Measurements from ENCODE around the gene OR4E2. TPM values are rescaled to one million over a fixed set of nuclear protein-coding genes. Genes with fewer than 3 reads are reported as not detected.

Gene OR4E2
- polyA plus RNA-seq, 1 of the 3 experiments (the other 2 are of a cell fraction): not detected

- 3% methylated on average over 2 of the region's 2 CpGs for WGBS (ENCODE audit: low lambda C conversion rate)
- no peaks in the 10 kb centered on the region for H3K79me2 ChIP-seq (ENCODE audit: insufficient read depth)
- TF ChIP-seq TEAD4 (IDR thresholded peaks at IDR 0.05; ENCODE audit: borderline replicate concordance, insufficient read depth): no peak
- no peak for TF ChIP-seq FOSL2 (IDR thresholded peaks at IDR 0.05; ENCODE audit: borderline replicate concordance, low read depth)
- TF ChIP-seq MXI1 (IDR thresholded peaks at IDR 0.05; ENCODE audit: low read depth, low read length): no peak
- no peak for TF ChIP-seq RCOR1 (IDR thresholded peaks at IDR 0.05; ENCODE audit: low read length)
- TF ChIP-seq USF2 (IDR thresholded peaks at IDR 0.05; ENCODE audit: borderline replicate concordance, low read depth, low read length): no peak
- no peak for TF ChIP-seq ELF1 (IDR thresholded peaks at IDR 0.05)
- TF ChIP-seq ZBTB33 (IDR thresholded peaks at IDR 0.05; ENCODE audit: borderline replicate concordance, low read depth): no peak
- no peak for TF ChIP-seq SIN3A (IDR thresholded peaks at IDR 0.05; ENCODE audit: borderline replicate concordance, low read depth, low read length)
- TF ChIP-seq IRF3 (IDR thresholded peaks at IDR 0.05; ENCODE audit: low read depth, low read length): no peak
- TF ChIP-seq YY1 (IDR thresholded peaks at IDR 0.05; ENCODE audit: low read depth): no peak
- no peak for TF ChIP-seq JUND (IDR thresholded peaks at IDR 0.05)
- TF ChIP-seq NFIC (IDR thresholded peaks at IDR 0.05; ENCODE audit: borderline replicate concordance): no peak
- TF ChIP-seq CHD2 (IDR thresholded peaks at IDR 0.05; ENCODE audit: low read length, partially characterized antibody): no peak
- TF ChIP-seq EP300 (IDR thresholded peaks at IDR 0.05; ENCODE audit: borderline replicate concordance in 1 of 2, low read depth in 1 of 2, low read length in 1 of 2): no peak
- no peak for TF ChIP-seq FOXJ3 (CRISPR knock-in tag; IDR thresholded peaks at IDR 0.05)
- no peak for TF ChIP-seq USF1 (IDR thresholded peaks at IDR 0.05; ENCODE audit: borderline replicate concordance, low read depth)
- no peak for TF ChIP-seq EZH2phosphoT487 (IDR thresholded peaks at IDR 0.05; ENCODE audit: borderline replicate concordance, low read depth)
- no peak for TF ChIP-seq NRF1 (IDR thresholded peaks at IDR 0.05; ENCODE audit: low read depth, low read length)
- no peak for TF ChIP-seq GABPA (IDR thresholded peaks at IDR 0.05; ENCODE audit: low read depth)
- no peak for TF ChIP-seq CTCF (IDR thresholded peaks at IDR 0.05)
- H3K4me2 ChIP-seq: no peak overlapping the region
- CTCF ChIA-PET: no interaction called here
- POLR2A ChIA-PET: no interaction called here
- H3K4me3 ChIP-seq (ENCODE audit: low read depth in 2 of 2, low read length in 1 of 2): no peak overlapping the region
- H2AFZ ChIP-seq (ENCODE audit: low read depth): no peak overlapping the region
- DNase-seq: no peak
- H3K27ac ChIP-seq (ENCODE audit: low read depth in 2 of 2, low read length in 1 of 2): no peak overlapping the region
- no peaks in the 10 kb centered on the region; a peak in 1 of 4 replicates for H3K4me1 ChIP-seq (ENCODE audit: control insufficient read depth in 1 of 2, insufficient read depth in 2 of 2, low read depth in 1 of 2, low read length in 1 of 2)
- no peaks in the 10 kb centered on the region for H4K20me1 ChIP-seq (ENCODE audit: insufficient read depth)
- no peaks in the 10 kb centered on the region for H3K9me3 ChIP-seq
- H3K27me3 ChIP-seq (ENCODE audit: insufficient read depth): peaks cover 13% of the 10 kb centered on the region; the same call in 1 of the 2 replicates
- no peaks in the 10 kb centered on the region for H3K36me3 ChIP-seq (replicated peaks in 1 of 2; ENCODE audit: control insufficient read depth in 1 of 2, insufficient read depth in 2 of 2, low read length in 1 of 2)
- H3K9ac ChIP-seq: no peak overlapping the region
- H3K9me2 ChIP-seq: no peaks in the 10 kb centered on the region
- peaks cover 4% of the 10 kb centered on the region for H3F3A ChIP-seq (replicated peaks; ENCODE audit: insufficient read depth)
Observed at GRCh38 chr14:21671371-21671770, 17.7 kb downstream of the OR4E2 start.

Data from SK-N-SH (cell line).